ENCODE measurements around the gene INO80C.

INO80C gene

GRCh38 chr18:35479911-35480586 is 17.7 kb downstream of the INO80C start:
- H3K36me3 ChIP-seq (replicated peaks; ENCODE audit: insufficient read depth, low read length), result no peaks in the 10 kb centered on the region
- H3K9ac ChIP-seq (ENCODE audit: low read length), result no peak overlapping the region
- H3F3A ChIP-seq (ENCODE audit: insufficient read depth, low read length), result no peaks in the 10 kb centered on the region
- H2AFZ ChIP-seq (ENCODE audit: low read length), result no peak overlapping the region
- no peak overlapping the region for H3K27ac ChIP-seq (ENCODE audit: low read length)
- no peak for DNase-seq
- no peaks in the 10 kb centered on the region for H3K79me2 ChIP-seq (ENCODE audit: low read length)
- H3K4me2 ChIP-seq (ENCODE audit: low read depth, low read length), result no peak overlapping the region
- H3K27me3 ChIP-seq (replicated peaks; ENCODE audit: insufficient read depth, low read length), result no peaks in the 10 kb centered on the region
- TF ChIP-seq EZH2phosphoT487 (IDR thresholded peaks at IDR 0.05; ENCODE audit: low read length), result no peak
- no peak for TF ChIP-seq EZH2 (optimal IDR thresholded peaks at IDR 0.05; ENCODE audit: low read depth, low read length)
- TF ChIP-seq CTCF (IDR thresholded peaks at IDR 0.05; ENCODE audit: low read length), result no peak
- H3K9me3 ChIP-seq (replicated peaks; ENCODE audit: insufficient read depth, low read length), result no peaks in the 10 kb centered on the region
- no peaks in the 10 kb centered on the region for H3K4me1 ChIP-seq (ENCODE audit: low read length)
- no peak overlapping the region for H3K4me3 ChIP-seq (ENCODE audit: low read length)
- no peaks in the 10 kb centered on the region for H4K20me1 ChIP-seq (ENCODE audit: insufficient read depth, low read length)
- no peaks in the 10 kb centered on the region for H3K9me2 ChIP-seq (replicated peaks; ENCODE audit: insufficient read depth, low read length)

GRCh38 chr18:35478520-35479435 is 19.0 kb downstream of the INO80C start:
- H3K4me2 ChIP-seq (ENCODE audit: low read depth, low read length), result no peak overlapping the region
- no peak overlapping the region for H3K27ac ChIP-seq (ENCODE audit: low read length)
- H3K79me2 ChIP-seq (ENCODE audit: low read length), result no peaks in the 10 kb centered on the region
- no peaks in the 10 kb centered on the region for H4K20me1 ChIP-seq (ENCODE audit: insufficient read depth, low read length)
- no peaks in the 10 kb centered on the region for H3K27me3 ChIP-seq (replicated peaks; ENCODE audit: insufficient read depth, low read length)
- no peak overlapping the region for H3K4me3 ChIP-seq (ENCODE audit: low read length)
- no peak for DNase-seq
- no peaks in the 10 kb centered on the region for H3K9me3 ChIP-seq (replicated peaks; ENCODE audit: insufficient read depth, low read length)
- no peak overlapping the region for H3K9ac ChIP-seq (ENCODE audit: low read length)
- no peaks in the 10 kb centered on the region for H3K36me3 ChIP-seq (replicated peaks; ENCODE audit: insufficient read depth, low read length)
- no peaks in the 10 kb centered on the region for H3F3A ChIP-seq (ENCODE audit: insufficient read depth, low read length)
- H3K4me1 ChIP-seq (ENCODE audit: low read length), result no peaks in the 10 kb centered on the region
- H2AFZ ChIP-seq (ENCODE audit: low read length), result no peak overlapping the region
- no peaks in the 10 kb centered on the region for H3K9me2 ChIP-seq (replicated peaks; ENCODE audit: insufficient read depth, low read length)
- TF ChIP-seq EZH2 (optimal IDR thresholded peaks at IDR 0.05; ENCODE audit: low read depth, low read length) (no peak), EZH2phosphoT487 (IDR thresholded peaks at IDR 0.05; ENCODE audit: low read length) (no peak), CTCF (IDR thresholded peaks at IDR 0.05; ENCODE audit: low read length) (no peak)

GRCh38 chr18:35477974-35478373 is 19.8 kb downstream of the INO80C start:
- H3F3A ChIP-seq (ENCODE audit: insufficient read depth, low read length), result no peaks in the 10 kb centered on the region
- H3K9me3 ChIP-seq (replicated peaks; ENCODE audit: insufficient read depth, low read length), result no peaks in the 10 kb centered on the region
- no peak overlapping the region for H2AFZ ChIP-seq (ENCODE audit: low read length)
- H3K36me3 ChIP-seq (replicated peaks; ENCODE audit: insufficient read depth, low read length), result no peaks in the 10 kb centered on the region
- no peak overlapping the region for H3K27ac ChIP-seq (ENCODE audit: low read length)
- no peaks in the 10 kb centered on the region for H3K79me2 ChIP-seq (ENCODE audit: low read length)
- no peak for TF ChIP-seq EZH2phosphoT487 (IDR thresholded peaks at IDR 0.05; ENCODE audit: low read length)
- H3K9me2 ChIP-seq (replicated peaks; ENCODE audit: insufficient read depth, low read length), result no peaks in the 10 kb centered on the region
- H3K9ac ChIP-seq (ENCODE audit: low read length), result no peak overlapping the region
- no peak overlapping the region for H3K4me3 ChIP-seq (ENCODE audit: low read length)
- no peaks in the 10 kb centered on the region for H3K27me3 ChIP-seq (replicated peaks; ENCODE audit: insufficient read depth, low read length)
- no peak overlapping the region for H3K4me2 ChIP-seq (ENCODE audit: low read depth, low read length)
- no peak for DNase-seq
- H3K4me1 ChIP-seq (ENCODE audit: low read length), result no peaks in the 10 kb centered on the region
- H4K20me1 ChIP-seq (ENCODE audit: insufficient read depth, low read length), result no peaks in the 10 kb centered on the region
